ENCODE results near the gene TBRG4. TPM values are rescaled to one million over a fixed set of nuclear protein-coding genes. Genes with fewer than 3 reads are reported as not detected.

The TBRG4 gene
- total RNA-seq, 1 experiment from 2014 or later, result 127 TPM

- Mint-ChIP-seq H3K9me3 (no peaks in the 10 kb centered on the region), H3K27me3 (ENCODE audit: low read depth) (no peaks in the 10 kb centered on the region), H3K4me1 (no peaks in the 10 kb centered on the region), H3K27ac (peak overlapping the region in 1 of 3 experiments; percentile 13; a peak in 1 of 7 replicates), H3K36me3 (ENCODE audit: insufficient read depth in 1 of 3, low read depth in 3 of 3) (no peaks in the 10 kb centered on the region; a peak in 1 of 7 replicates), H3K4me3 (no peak overlapping the region)
- Histone ChIP-seq H3K18ac (ENCODE audit: insufficient read length, low read depth, low read length) (no peak overlapping the region), H2AK5ac (ENCODE audit: insufficient read length, low read length) (no peak overlapping the region), H3K79me2 (ENCODE audit: insufficient read depth, low read length) (peaks cover 1% of the 10 kb centered on the region; the same call in 1 of the 2 replicates), H3K4me1 (ENCODE audit: insufficient read depth, low read length) (no peaks in the 10 kb centered on the region), H3K4ac (ENCODE audit: low read depth, low read length) (no peak overlapping the region), H3K14ac (ENCODE audit: insufficient read depth, low read length) (no peak overlapping the region), H2BK20ac (ENCODE audit: low read depth, low read length, poor library complexity, severe bottlenecking) (no peak overlapping the region), H3K56ac (ENCODE audit: insufficient read length, low read depth, low read length) (no peak overlapping the region), H3K27me3 (ENCODE audit: insufficient read depth, low read length) (no peaks in the 10 kb centered on the region), H4K20me1 (ENCODE audit: control insufficient read depth, insufficient read depth, insufficient read length) (no peaks in the 10 kb centered on the region), H3K23ac (ENCODE audit: insufficient read length, low read depth, low read length) (no peak overlapping the region), H3T11ph (ENCODE audit: low read length) (no peak overlapping the region), H3K9me3 (ENCODE audit: control insufficient read depth, low read depth, low read length) (no peaks in the 10 kb centered on the region), H2BK120ac (ENCODE audit: low read depth, low read length, poor library complexity, severe bottlenecking) (no peak overlapping the region), H2BK12ac (ENCODE audit: insufficient read length, low read depth, low read length) (no peak overlapping the region), H3K79me1 (ENCODE audit: insufficient read depth, low read depth, low read length, poor library complexity, severe bottlenecking) (no peaks in the 10 kb centered on the region), H3K9ac (ENCODE audit: extremely low read depth, insufficient read length, low read length) (no peak overlapping the region), H4K5ac (ENCODE audit: insufficient read length, low read depth, low read length) (no peak overlapping the region), H2BK5ac (ENCODE audit: insufficient read length, low read length) (no peak overlapping the region), H2BK15ac (ENCODE audit: low read depth, low read length) (no peak overlapping the region), H3K4me2 (ENCODE audit: insufficient read depth, insufficient read length, low read length) (no peak overlapping the region), H2AFZ (ENCODE audit: low read length) (no peak overlapping the region), H3K27ac (ENCODE audit: insufficient read length, low read depth, low read length) (no peak overlapping the region), H4K8ac (replicated peaks; ENCODE audit: insufficient read length, low read depth, low read length) (no peak overlapping the region), H4K91ac (ENCODE audit: insufficient read length, low read depth, low read length) (no peak overlapping the region), H3K23me2 (ENCODE audit: insufficient read length, low read depth, low read length, poor library complexity, severe bottlenecking) (no peaks in the 10 kb centered on the region)
- no CpG with 5 or more reads among the region's 6 CpGs for WGBS (ENCODE audit: extremely low coverage, insufficient read length, low lambda C conversion rate)
- DNase-seq, result no peak
- TF ChIP-seq CTCF (conservative IDR thresholded peaks at IDR 0.05), result no peak
Measured at GRCh38 chr7:45053401-45053800, 58.1 kb downstream of the TBRG4 start.

Measured in H9 (cell line).